Stimulated activated CD4-positive, alpha-beta T cell treated with anti-CD3 and anti-CD28 coated beads, Interleukin-4, amount 100 ng/mL, for 48 hours (primary cell): ENCODE results near the gene OIT3.

ENCODE experiments used
- DNase-seq, 2 donors: peaks; one replicate each; pipeline ENCODE4 v3.0.0-alpha.2; 2020; ENCODE audit warnings: low read depth in 2 of 2

OIT3 gene

DNA sequence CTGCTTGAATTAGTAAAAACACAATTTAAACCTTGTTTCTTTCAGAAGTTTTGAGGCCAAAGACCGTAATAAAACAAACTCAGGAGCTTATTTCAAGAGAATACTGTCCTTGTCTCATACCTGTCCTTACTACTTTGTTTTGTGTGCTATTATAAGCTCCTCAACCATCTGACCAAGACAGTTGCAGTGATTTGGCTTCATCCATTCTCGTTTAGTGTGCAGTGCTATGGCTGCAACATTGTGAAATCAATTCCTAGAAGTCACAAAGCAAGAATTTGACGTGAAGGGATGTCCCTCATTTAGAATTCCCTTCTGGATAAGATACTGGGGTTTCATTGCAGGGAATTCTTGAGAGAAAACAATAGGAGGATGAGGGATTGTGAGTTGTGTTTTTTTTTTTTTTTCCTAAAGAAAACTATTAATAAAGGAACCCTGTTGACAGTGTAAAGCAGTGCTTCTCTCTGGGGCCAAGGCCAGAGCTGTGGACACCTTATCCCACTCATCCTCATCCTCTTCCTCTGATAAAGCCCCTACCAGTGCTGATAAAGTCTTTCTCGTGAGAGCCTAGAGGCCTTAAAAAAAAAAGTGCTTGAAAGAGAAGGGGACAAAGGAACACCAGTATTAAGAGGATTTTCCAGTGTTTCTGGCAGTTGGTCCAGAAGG is at the start of gene OIT3:
Gene OIT3 (plus strand): TSS at position 604 of the 663 bp plus-strand sequence. CDS start 60 bp downstream, outside the sequence.
- DNase-seq = no peak

GRCh38 chr10:72846238-72846637 is 47.3 kb upstream of the OIT3 start:
- DNase-seq = peak in 1 of 2 donors; percentile 1

- DNase-seq = no peak
Measured at GRCh38 chr10:72847681-72848080, 45.9 kb upstream of the OIT3 start.

DNA sequence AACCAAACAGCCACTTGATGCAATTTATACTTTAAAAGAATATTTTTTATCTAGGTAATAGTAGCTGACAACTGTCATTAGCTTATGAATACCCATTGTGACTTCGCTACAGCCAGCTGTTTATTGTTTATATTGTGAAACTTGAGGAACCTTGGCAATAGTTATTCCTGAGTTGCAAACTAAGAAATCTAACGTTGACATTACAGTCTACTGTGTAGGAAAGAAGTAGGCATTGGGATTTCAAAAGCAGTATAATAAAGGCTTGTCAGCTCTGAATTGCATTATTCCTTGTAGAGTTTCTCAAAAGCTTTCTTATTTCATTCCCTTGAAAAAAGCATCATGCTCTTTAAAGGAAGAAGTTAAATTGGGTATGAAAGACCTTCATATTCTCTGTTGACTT is 42.7 kb upstream of the OIT3 start:
- no peak for DNase-seq

DNA sequence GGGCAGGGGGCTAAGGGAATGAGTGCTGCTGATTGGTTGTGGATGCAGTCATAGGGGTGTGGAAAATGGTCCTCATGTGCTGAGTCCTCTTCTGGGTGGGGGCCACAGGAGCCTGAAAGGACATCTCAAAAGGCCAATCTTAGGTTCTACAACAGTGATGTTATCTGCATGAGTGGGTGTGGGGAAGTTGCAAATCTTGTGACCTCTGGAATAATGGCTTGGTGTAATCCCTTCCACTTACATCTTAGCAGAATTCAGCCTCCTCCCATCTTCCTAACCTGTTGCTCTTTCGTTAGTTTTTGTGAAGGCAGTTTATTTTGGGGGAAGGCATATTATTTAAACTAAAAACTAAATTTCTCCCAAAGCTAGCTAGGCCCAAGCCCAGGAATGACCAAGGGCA is 42.0 kb upstream of the OIT3 start:
- DNase-seq = no peak

- no peak for DNase-seq
Measured at GRCh38 chr10:72852508-72852907, 41.0 kb upstream of the OIT3 start.

DNA sequence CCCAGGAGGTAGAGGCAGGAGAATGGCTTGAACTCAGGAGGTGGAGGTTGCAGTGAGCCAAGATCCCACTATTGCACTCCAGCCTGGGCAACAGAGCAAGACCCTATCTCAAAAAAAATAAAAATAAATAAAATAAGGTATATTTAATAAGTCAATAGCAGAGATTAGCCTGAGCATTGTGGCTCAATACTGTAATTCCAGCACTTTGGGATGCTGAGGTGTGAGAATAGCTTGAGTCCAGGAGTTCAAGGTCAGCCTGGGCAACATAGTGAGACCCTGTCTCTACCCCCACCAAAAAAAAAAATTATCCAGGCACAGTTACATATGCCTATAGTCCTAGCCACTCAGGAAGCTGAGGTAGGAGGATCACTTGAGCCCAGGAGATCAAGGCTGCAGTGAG is 38.4 kb upstream of the OIT3 start:
- DNase-seq = no peak

GRCh38 chr10:72855790-72856189 is 37.7 kb upstream of the OIT3 start:
- DNase-seq = no peak

DNA sequence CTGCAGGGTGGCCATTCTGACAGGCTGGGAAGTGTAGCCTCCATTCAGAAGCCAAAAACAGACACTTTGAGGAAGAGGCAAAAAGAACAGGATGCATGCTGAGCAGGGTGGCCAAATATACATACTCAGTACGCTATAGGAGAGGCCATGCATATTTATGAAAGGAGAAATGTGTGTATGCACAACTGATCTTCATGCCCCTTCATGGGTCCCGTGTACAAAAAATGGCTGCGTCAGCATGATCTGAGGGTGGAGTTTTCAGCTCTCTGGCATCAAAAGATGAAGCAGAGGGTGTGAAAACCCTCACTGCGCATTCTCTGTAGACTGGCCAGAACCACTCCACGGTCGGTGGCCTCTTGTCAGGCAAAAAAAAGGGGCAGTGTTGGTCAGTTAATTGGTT is 35.5 kb upstream of the OIT3 start:
- no peak for DNase-seq

GRCh38 chr10:72862957-72863356 is 30.6 kb upstream of the OIT3 start:
- no peak for DNase-seq

DNA sequence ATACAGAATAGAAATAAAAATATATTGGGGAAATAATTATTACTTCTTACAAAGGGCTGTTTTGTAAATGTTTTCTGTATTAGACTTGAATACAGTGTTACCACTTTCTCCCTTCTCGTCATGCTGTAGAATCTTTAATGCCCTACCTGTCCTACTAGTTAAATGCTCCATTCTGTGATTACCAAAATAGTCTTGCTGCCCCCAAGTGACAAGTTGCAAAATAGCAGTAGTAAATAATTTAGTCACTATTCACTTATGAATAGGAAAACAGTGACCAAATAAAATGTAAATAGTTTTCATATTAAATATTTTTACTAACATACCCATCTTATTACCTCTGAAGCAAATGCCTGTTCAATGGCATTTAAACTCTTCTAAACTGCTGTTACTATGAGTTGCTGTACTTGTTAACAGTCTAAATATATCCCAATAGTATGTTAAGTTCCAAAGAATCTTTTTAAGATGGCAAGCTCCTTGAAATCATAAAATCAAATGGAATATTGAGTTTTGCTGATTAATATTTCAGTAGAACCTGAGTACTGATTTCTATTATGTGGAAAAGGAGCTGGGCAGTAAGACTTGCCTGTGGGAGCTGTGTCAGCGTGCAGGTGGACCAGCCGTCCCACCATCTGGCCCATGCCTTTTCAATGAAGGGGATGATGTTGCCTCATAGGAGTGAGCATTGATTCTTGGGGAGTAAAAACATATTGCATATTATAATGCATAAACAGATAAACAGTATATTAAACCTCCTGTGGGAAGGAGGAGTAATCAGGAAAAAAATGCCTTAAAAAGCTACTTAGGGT is 18.1 kb upstream of the OIT3 start:
- no peak for DNase-seq

DNA sequence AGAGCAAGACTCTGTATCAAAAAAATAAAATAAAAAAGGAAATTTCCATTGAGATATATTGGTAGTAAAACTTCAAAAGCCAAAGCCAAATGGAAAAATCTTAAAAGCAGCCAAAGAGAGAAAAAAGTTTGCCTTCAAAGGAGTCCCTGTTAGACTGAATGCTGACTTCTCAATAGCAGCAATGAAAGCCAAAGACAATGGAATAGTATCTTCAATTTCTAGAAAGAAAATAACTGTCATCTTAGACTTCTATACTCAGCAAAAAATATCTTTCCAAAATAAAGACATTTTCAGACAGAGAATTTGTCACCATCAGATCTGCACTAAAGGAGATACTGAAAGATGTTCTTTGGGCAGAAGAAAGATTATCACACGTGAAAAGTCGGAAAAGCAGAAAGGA is 14.3 kb upstream of the OIT3 start:
- no peak for DNase-seq

DNA sequence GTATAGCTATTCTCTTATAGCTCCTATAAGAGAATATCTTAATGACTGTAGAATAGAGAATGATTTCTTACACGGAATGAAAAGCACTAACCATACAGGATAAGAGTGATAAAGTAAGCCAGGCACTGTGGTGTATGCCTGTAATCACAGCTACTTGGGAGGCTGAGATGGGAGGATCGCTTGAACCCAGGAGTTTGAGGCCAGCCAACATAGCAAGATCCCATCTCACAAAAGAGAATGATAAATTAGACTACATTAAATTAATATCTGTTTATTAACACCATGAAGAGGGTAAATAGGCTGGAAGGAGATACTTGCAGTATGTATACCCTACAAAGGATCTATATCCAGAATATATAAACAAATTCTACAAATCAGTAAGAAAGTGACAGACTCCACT is 12.2 kb upstream of the OIT3 start:
- no peak for DNase-seq

GRCh38 chr10:72883861-72884260 is 9.7 kb upstream of the OIT3 start:
- DNase-seq = no peak

DNA sequence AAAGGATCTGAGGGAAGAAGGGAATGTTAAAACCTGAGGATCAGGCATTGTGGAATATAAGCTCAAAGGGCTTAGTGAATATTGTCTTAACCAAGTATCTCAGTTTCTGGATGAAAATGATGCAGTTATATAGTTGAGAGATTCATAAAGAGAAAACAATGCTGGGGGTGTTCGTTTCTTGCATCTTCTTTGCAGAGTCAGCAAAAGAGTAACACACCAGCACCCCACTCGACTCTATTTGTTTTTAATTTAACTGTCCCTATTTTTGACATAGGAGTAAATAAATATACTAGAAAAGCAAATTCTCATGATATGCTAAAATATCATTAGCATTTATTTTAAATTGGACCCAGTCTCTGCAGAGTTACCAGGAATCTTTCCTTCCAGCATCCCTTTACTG is 7.6 kb upstream of the OIT3 start:
- DNase-seq = no peak

DNA sequence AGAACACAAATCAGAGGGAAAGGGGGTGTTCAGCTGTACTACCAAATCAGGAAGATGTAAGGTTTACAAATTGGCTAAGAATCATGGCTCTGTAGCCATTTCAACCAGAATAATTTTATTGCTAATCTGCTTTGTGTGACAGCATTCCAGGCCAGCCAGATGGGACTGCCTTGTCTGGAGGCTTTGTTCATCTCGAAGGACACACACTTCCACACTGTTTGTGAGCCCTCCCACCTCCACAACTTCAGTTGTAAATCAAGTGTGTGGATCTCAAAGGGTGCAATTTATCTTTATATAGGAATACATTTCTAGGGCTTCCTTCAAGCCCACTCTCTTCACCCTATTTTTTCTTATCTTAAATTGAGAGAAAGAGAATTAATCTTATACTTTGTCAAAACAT is 6.9 kb upstream of the OIT3 start:
- DNase-seq = no peak

DNA sequence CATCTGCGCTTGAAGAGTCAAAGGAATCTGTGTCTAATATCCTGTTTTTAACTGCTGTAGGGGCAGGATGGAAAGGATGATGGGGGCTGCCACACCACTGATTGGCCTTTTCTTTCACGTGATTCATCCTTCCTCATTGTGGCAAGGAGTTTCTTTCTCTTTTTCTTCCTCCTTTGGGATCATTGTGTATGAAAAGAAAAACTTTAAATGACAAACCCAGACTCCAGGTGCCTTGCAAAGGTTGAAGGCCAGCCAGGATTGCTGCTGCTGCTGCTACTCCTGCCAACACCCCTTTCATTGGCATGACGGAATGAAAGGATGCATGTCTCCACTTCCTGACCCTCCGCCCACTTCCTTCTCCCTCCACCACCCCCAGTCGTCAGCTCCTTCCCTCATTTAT is 6.5 kb upstream of the OIT3 start:
- no peak for DNase-seq

DNA sequence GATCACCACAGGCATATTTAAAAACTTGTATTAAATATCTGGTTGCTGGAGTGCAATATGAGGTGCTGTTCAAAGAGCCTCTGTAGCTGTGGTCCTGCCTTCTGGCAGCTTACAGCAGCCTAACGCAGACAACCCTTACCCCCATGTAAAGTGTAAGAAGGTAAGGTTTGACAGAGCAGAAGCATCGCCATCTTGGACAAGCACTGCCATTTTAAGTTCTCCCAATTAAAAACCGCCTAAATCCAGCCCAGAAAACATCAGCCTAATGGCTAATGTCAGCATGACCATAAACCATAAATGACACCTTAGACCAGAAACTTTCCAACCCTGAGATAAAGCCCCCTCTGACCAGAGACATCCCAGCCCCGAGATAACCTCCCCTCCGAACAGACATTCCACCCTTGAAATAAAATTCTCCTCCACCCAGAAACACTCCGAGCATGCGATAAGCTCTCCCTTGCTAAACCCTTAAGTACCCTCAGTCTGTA is 5.3 kb upstream of the OIT3 start:
- no peak for DNase-seq

GRCh38 chr10:72889391-72889831 is 4.1 kb upstream of the OIT3 start:
- no peak for DNase-seq

- no peak for DNase-seq
Measured at GRCh38 chr10:72890086-72890485, 3.5 kb upstream of the OIT3 start.

DNA sequence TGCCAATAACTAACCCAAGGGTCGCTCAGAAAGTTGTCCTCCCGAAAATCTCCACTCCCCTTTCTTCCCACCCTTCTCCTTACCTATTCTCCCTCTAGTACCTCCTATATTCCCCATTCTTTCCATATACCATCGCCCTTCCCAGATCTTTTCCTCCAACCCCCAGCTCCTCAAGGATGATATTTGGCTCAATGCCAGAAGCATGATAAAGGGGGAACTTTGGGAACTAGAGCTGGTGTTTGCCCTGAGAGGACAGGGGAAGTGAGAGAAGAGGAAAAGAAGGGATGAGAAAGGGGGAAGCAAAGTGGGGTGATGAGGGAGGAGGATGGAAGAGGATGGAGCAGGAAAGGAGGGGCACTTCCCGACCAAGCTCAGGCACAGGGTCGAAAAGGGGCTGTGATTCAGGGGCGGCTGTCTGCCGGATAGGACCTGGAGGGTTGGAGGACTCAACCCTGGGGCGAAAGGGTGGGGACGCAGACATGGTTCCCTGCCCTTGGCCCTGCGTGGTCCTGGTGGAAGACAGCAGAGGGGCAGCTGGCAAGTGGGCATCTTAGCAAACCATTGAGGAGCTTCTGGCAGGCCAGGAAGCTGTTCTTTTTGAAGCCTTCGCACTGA is 1.8 kb downstream of the OIT3 start:
- no peak for DNase-seq

GRCh38 chr10:72898616-72899015 is 5.1 kb downstream of the OIT3 start:
- DNase-seq = no peak

- DNase-seq = no peak
Measured at GRCh38 chr10:72899545-72899944, 6.0 kb downstream of the OIT3 start.
